Glutamatergic neuron (in vitro differentiated cells): ENCODE data around the gene TTC24. TPM values are rescaled to one million over a fixed set of nuclear protein-coding genes. Genes with fewer than 3 reads are reported as not detected.

Source experiments
- DNase-seq: peaks from one replicate; pipeline ENCODE4 v3.0.0; 2022
- H3K27ac Mint-ChIP-seq: one replicate; pipeline ENCODE4 v1.8.0; 2020; ENCODE audit warnings: mild to moderate bottlenecking, mixed read lengths, inconsistent platforms; ENCODE audit not compliant: unreplicated experiment
- H3K27me3 Mint-ChIP-seq: one replicate; pipeline ENCODE4 v1.8.0; 2020; ENCODE audit warnings: mild to moderate bottlenecking, moderate library complexity, mixed read lengths, inconsistent platforms; ENCODE audit not compliant: unreplicated experiment
- H3K36me3 Mint-ChIP-seq: one replicate; pipeline ENCODE4 v1.8.0; 2020; ENCODE audit warnings: mild to moderate bottlenecking, mixed read lengths, inconsistent platforms; ENCODE audit not compliant: unreplicated experiment
- H3K4me1 Mint-ChIP-seq: one replicate; pipeline ENCODE4 v1.8.0; 2020; ENCODE audit warnings: mild to moderate bottlenecking, low read depth, mixed read lengths, inconsistent platforms; ENCODE audit not compliant: unreplicated experiment
- H3K4me3 Mint-ChIP-seq: one replicate; pipeline ENCODE4 v1.8.0; 2020; ENCODE audit warnings: mild to moderate bottlenecking, mixed read lengths, inconsistent platforms; ENCODE audit not compliant: unreplicated experiment
- H3K9me3 Mint-ChIP-seq: one replicate; pipeline ENCODE4 v1.8.0; 2020; ENCODE audit warnings: mild to moderate bottlenecking, moderate library complexity, mixed read lengths, inconsistent platforms; ENCODE audit not compliant: unreplicated experiment
- CTCF ChIP-seq: fragments of 200-600 bp; sonication (generic); IDR thresholded peaks from one replicate; pipeline ENCODE4 v1.5.0; 2021; ENCODE audit not compliant: partially characterized antibody, unreplicated experiment
- total RNA-seq: library from RNA; stranded (reverse); fragmentation: NEBNext Ultra II Directional; extraction: Animal tissue kit (Norgen Biotek cat#: 25700); gene quantifications from one replicate; pipeline ENCODE4 v1.2.1, GENCODE V29; 2021; ENCODE audit not compliant: unreplicated experiment

Gene TTC24
- total RNA-seq, 1 donor from 2014 or later, result not detected

GRCh38 chr1:156544592-156545102 is 34.9 kb upstream of the TTC24 start:
- no peak for TF ChIP-seq CTCF
- Mint-ChIP-seq H3K4me3 (no peak overlapping the region), H3K4me1 (no peaks in the 10 kb centered on the region), H3K9me3 (peaks cover 3% of the 10 kb centered on the region), H3K27me3 (peaks cover 3% of the 10 kb centered on the region), H3K36me3 (no peaks in the 10 kb centered on the region), H3K27ac (no peak overlapping the region)
- no peak for DNase-seq

GRCh38 chr1:156546267-156546666 is 33.3 kb upstream of the TTC24 start:
- DNase-seq, result no peak
- Mint-ChIP-seq H3K27me3 (peaks cover 3% of the 10 kb centered on the region), H3K9me3 (peaks cover 3% of the 10 kb centered on the region), H3K4me1 (no peaks in the 10 kb centered on the region), H3K27ac (no peak overlapping the region), H3K36me3 (no peaks in the 10 kb centered on the region), H3K4me3 (no peak overlapping the region)
- no peak for TF ChIP-seq CTCF

- Mint-ChIP-seq H3K4me1 (no peaks in the 10 kb centered on the region), H3K27ac (no peak overlapping the region), H3K27me3 (peaks cover 6% of the 10 kb centered on the region), H3K9me3 (peaks cover 7% of the 10 kb centered on the region), H3K36me3 (no peaks in the 10 kb centered on the region), H3K4me3 (no peak overlapping the region)
- no peak for DNase-seq
- no peak for TF ChIP-seq CTCF
Measured at GRCh38 chr1:156547434-156547833, 32.1 kb upstream of the TTC24 start.

GRCh38 chr1:156547982-156548381 is 31.5 kb upstream of the TTC24 start:
- TF ChIP-seq CTCF, result no peak
- no peak overlapping the region for H3K4me3 Mint-ChIP-seq
- H3K27me3 Mint-ChIP-seq, result peaks cover 6% of the 10 kb centered on the region
- peaks cover 6% of the 10 kb centered on the region for H3K9me3 Mint-ChIP-seq
- H3K36me3 Mint-ChIP-seq, result no peaks in the 10 kb centered on the region
- no peak for DNase-seq
- no peak overlapping the region for H3K27ac Mint-ChIP-seq
- H3K4me1 Mint-ChIP-seq, result no peaks in the 10 kb centered on the region

- Mint-ChIP-seq H3K4me3 (no peak overlapping the region), H3K27ac (no peak overlapping the region)
Measured at GRCh38 chr1:156549390-156549789, 30.1 kb upstream of the TTC24 start.

More at GRCh38 chr1:156549390-156549789, 30.1 kb upstream of the TTC24 start:
- TF ChIP-seq CTCF, result no peak
- Mint-ChIP-seq H3K9me3 (peaks cover 8% of the 10 kb centered on the region), H3K36me3 (peaks cover 4% of the 10 kb centered on the region), H3K4me1 (no peaks in the 10 kb centered on the region), H3K27me3 (peaks cover 6% of the 10 kb centered on the region)
- DNase-seq, result no peak
